GM12892 (cell line): ENCODE data around the gene COL18A1.

Experiments
- DNase-seq: peaks from one replicate; pipeline ENCODE4 v3.0.0; 2011; ENCODE audit not compliant: insufficient read length
- FAIRE-seq: peaks from 2 replicates; lab custom pipeline; 2011; peaks lifted over from hg19 to GRCh38; lab: Jason Lieb, UNC
- POLR2A ChIP-seq: IDR thresholded peaks from 2 replicates; pipeline ENCODE4 v1.6.1; 2011; ENCODE audit warnings: low read depth, low read length, control low read depth
- POLR2AphosphoS5 ChIP-seq: IDR thresholded peaks from 2 replicates; pipeline ENCODE4 v1.6.1; 2011; ENCODE audit warnings: low read depth, low read length, control low read depth
- TAF1 ChIP-seq: IDR thresholded peaks from 2 replicates; pipeline ENCODE4 v1.6.1; 2011; ENCODE audit warnings: low read depth, mild to moderate bottlenecking, control low read depth, low read length, borderline replicate concordance

Gene COL18A1

GRCh38 chr21:45455674-45456583 lies 51.0 kb downstream of the COL18A1 start:
- no peak for FAIRE-seq

GRCh38 chr21:45456584-45457160 lies 51.7 kb downstream of the COL18A1 start:
- no peak for DNase-seq
- TF ChIP-seq POLR2A (no peak), TAF1 (no peak), POLR2AphosphoS5 (no peak)
- FAIRE-seq, result no peak

More at GRCh38 chr21:45455674-45456583, 51.0 kb downstream of the COL18A1 start:
- no peak for DNase-seq
- TF ChIP-seq POLR2AphosphoS5 (no peak), TAF1 (no peak), POLR2A (no peak)

GRCh38 chr21:45457161-45457831 lies 52.3 kb downstream of the COL18A1 start:
- TF ChIP-seq TAF1, result no peak
- TF ChIP-seq POLR2AphosphoS5, result no peak
- TF ChIP-seq POLR2A, result no peak
- FAIRE-seq (no peak), DNase-seq (no peak)

GRCh38 chr21:45457832-45458172 lies 52.8 kb downstream of the COL18A1 start:
- DNase-seq (no peak), FAIRE-seq (no peak)
- TF ChIP-seq POLR2AphosphoS5 (no peak), POLR2A (no peak), TAF1 (no peak)

GRCh38 chr21:45458281-45459170 lies 53.6 kb downstream of the COL18A1 start:
- TF ChIP-seq POLR2AphosphoS5 (no peak), TAF1 (no peak), POLR2A (no peak)
- DNase-seq (no peak), FAIRE-seq (no peak)

- TF ChIP-seq POLR2A (no peak), POLR2AphosphoS5 (no peak), TAF1 (no peak)
- no peak for DNase-seq
- FAIRE-seq, result no peak
Observed at GRCh38 chr21:45459171-45460010, 54.4 kb downstream of the COL18A1 start.

GRCh38 chr21:45460011-45460565 lies 55.1 kb downstream of the COL18A1 start:
- FAIRE-seq, result no peak
- TF ChIP-seq POLR2A, result no peak
- TF ChIP-seq TAF1, result no peak
- no peak for TF ChIP-seq POLR2AphosphoS5
- no peak for DNase-seq

GRCh38 chr21:45460611-45461368 lies 55.8 kb downstream of the COL18A1 start:
- no peak for DNase-seq
- no peak for TF ChIP-seq TAF1
- TF ChIP-seq POLR2A, result no peak
- no peak for TF ChIP-seq POLR2AphosphoS5
- no peak for FAIRE-seq

- FAIRE-seq (no peak), DNase-seq (no peak)
- TF ChIP-seq POLR2AphosphoS5, result no peak
- no peak for TF ChIP-seq TAF1
- TF ChIP-seq POLR2A, result no peak
Observed at GRCh38 chr21:45461369-45461750, 56.4 kb downstream of the COL18A1 start.
